H1 (cell line): ENCODE data around the gene VCP. TPM values are rescaled to one million over a fixed set of nuclear protein-coding genes. Genes with fewer than 3 reads are reported as not detected.

Experiments used
- CTCF ChIA-PET: fragments of 300-600 bp; sonication (Branson Sonifier 250); formaldehyde crosslinking; loops from one replicate; lab custom pipeline; 2021; ENCODE audit not compliant: partially characterized antibody; lab: Charles Lee
- POLR2A ChIA-PET: fragments of 300-600 bp; sonication (Branson Sonifier 250); formaldehyde crosslinking; loops from one replicate; lab custom pipeline; 2021; ENCODE audit warnings: inconsistent platforms; ENCODE audit not compliant: partially characterized antibody; lab: Charles Lee
- DNase-seq, 2 experiments: peaks; one replicate each; pipeline versions ENCODE4 v3.0.0 to v3.0.0-alpha.2; 2010 to 2022; ENCODE audit warnings: low spot score in 2 of 2, low read depth in 1 of 2, mixed read lengths in 1 of 2
- FAIRE-seq: peaks from 2 replicates; lab custom pipeline; 2011; peaks lifted over from hg19 to GRCh38; lab: Jason Lieb, UNC
- H2AFZ ChIP-seq: 2 replicates; pipeline ENCODE4 v1.8.1; 2012; ENCODE audit warnings: low read length, inconsistent platforms
- H2AK5ac ChIP-seq: 2 replicates; pipeline ENCODE4 v1.6.1; 2013; ENCODE audit warnings: low read depth, low read length
- H2BK120ac ChIP-seq: replicated peaks from 2 replicates; pipeline ENCODE3; 2013; ENCODE audit warnings: low read depth, low read length, inconsistent platforms
- H2BK12ac ChIP-seq: 2 replicates; pipeline ENCODE4 v1.6.1; 2013; ENCODE audit warnings: low read depth, low read length
- H2BK15ac ChIP-seq: 2 replicates; pipeline ENCODE4 v1.6.1; 2013; ENCODE audit warnings: low read length
- H2BK20ac ChIP-seq: 2 replicates; pipeline ENCODE4 v1.6.1; 2013; ENCODE audit warnings: low read length
- H2BK5ac ChIP-seq: 2 replicates; pipeline ENCODE4 v1.6.1; 2013; ENCODE audit warnings: low read depth, low read length
- H3K14ac ChIP-seq: 2 replicates; pipeline ENCODE4 v1.6.1; 2013; ENCODE audit warnings: inconsistent platforms; ENCODE audit not compliant: insufficient read length
- H3K18ac ChIP-seq: 2 replicates; pipeline ENCODE4 v1.6.1; 2013; ENCODE audit warnings: low read length; ENCODE audit errors: extremely low read depth
- H3K23ac ChIP-seq: 2 replicates; pipeline ENCODE4 v1.6.1; 2013; ENCODE audit warnings: inconsistent platforms; ENCODE audit not compliant: insufficient read length
- H3K23me2 ChIP-seq: 2 replicates; pipeline ENCODE4 v1.6.1; 2013; ENCODE audit warnings: low read depth, low read length
- H3K27ac ChIP-seq: 2 replicates; pipeline ENCODE4 v1.6.1; 2011; ENCODE audit warnings: low read depth, low read length, inconsistent platforms
- H3K27me3 ChIP-seq, 4 experiments: replicated peaks in 1 of 4; 1 replicate in 1 of 4; 2 replicates in 3 of 4; pipeline versions ENCODE4 v1.6.1 to v1.8.1; 2011 to 2013; ENCODE audit warnings: low read length in 3 of 4, mild to moderate bottlenecking in 3 of 4, inconsistent platforms in 2 of 4, mixed read lengths in 2 of 4, moderate library complexity in 1 of 4; ENCODE audit not compliant: control insufficient read depth in 3 of 4, insufficient read depth in 3 of 4; ENCODE audit errors: extremely low read depth in 1 of 4
- H3K36me3 ChIP-seq, 4 experiments: 2 replicates each; pipeline versions ENCODE4 v1.6.1 to v1.8.1; 2011 to 2013; ENCODE audit warnings: mild to moderate bottlenecking in 4 of 4, low read length in 3 of 4, moderate library complexity in 2 of 4, control low read depth in 1 of 4, inconsistent platforms in 1 of 4; ENCODE audit not compliant: insufficient read depth in 4 of 4, control insufficient read depth in 2 of 4
- H3K4ac ChIP-seq: replicated peaks from 2 replicates; pipeline ENCODE3; 2013; ENCODE audit warnings: low read length, low read depth, mixed read lengths, inconsistent platforms; ENCODE audit not compliant: insufficient read length
- H3K4me1 ChIP-seq, 4 experiments: replicated peaks in 1 of 4; 1 replicate in 1 of 4; 2 replicates in 3 of 4; pipeline versions ENCODE4 v1.6.1 to v1.8.1; 2011 to 2013; ENCODE audit warnings: low read length in 3 of 4, inconsistent platforms in 2 of 4, mixed read lengths in 1 of 4; ENCODE audit not compliant: insufficient read depth in 4 of 4, control insufficient read depth in 3 of 4
- H3K4me2 ChIP-seq, 2 experiments: 2 replicates each; pipeline versions ENCODE4 v1.6.1 to v1.8.1; 2011 to 2013; ENCODE audit warnings: low read depth in 2 of 2, low read length in 2 of 2, control low read depth in 1 of 2, inconsistent platforms in 1 of 2, mild to moderate bottlenecking in 1 of 2; ENCODE audit not compliant: insufficient read depth in 1 of 2
- H3K4me3 ChIP-seq, 4 experiments: fragments of 200-600, 300-600 bp in 1 of 4; sonication (generic), shearing (Covaris generic), sonication (Bioruptor Twin) in 1 of 4; 2 replicates each; pipeline versions ENCODE4 v1.5.1 to v1.8.1; 2011 to 2016; ENCODE audit warnings: low read length in 4 of 4, low read depth in 3 of 4, control low read depth in 2 of 4, inconsistent platforms in 2 of 4, mild to moderate bottlenecking in 2 of 4, mixed read lengths in 1 of 4, moderate library complexity in 1 of 4; ENCODE audit not compliant: insufficient read depth in 2 of 4; ENCODE audit errors: extremely low read depth in 1 of 4
- H3K56ac ChIP-seq: replicated peaks from 2 replicates; pipeline ENCODE3; 2013; ENCODE audit warnings: low read depth, mild to moderate bottlenecking, mixed read lengths, low read length, inconsistent platforms; ENCODE audit not compliant: insufficient read length
- H3K79me1 ChIP-seq: 2 replicates; pipeline ENCODE4 v1.6.1; 2013; ENCODE audit warnings: low read depth, low read length, control low read depth
- H3K79me2 ChIP-seq, 2 experiments: 2 replicates each; pipeline versions ENCODE4 v1.6.1 to v1.8.1; 2012 to 2013; ENCODE audit warnings: low read length in 2 of 2, mild to moderate bottlenecking in 2 of 2, inconsistent platforms in 1 of 2; ENCODE audit not compliant: insufficient read depth in 2 of 2, control insufficient read depth in 1 of 2
- H3K9ac ChIP-seq, 4 experiments: replicated peaks in 1 of 4; 1 replicate in 1 of 4; 2 replicates in 3 of 4; pipeline versions ENCODE4 v1.6.1 to v1.8.1; 2011 to 2013; ENCODE audit warnings: low read depth in 3 of 4, low read length in 3 of 4, control low read depth in 2 of 4, mild to moderate bottlenecking in 2 of 4, moderate library complexity in 2 of 4, inconsistent platforms in 1 of 4; ENCODE audit errors: extremely low read depth in 1 of 4
- H3K9me3 ChIP-seq, 2 experiments: 2 replicates each; pipeline versions ENCODE4 v1.6.1 to v1.8.1; 2012 to 2013; ENCODE audit warnings: mild to moderate bottlenecking in 2 of 2, moderate library complexity in 2 of 2, control low read depth in 1 of 2, inconsistent platforms in 1 of 2, low read depth in 1 of 2, low read length in 1 of 2, mixed read lengths in 1 of 2; ENCODE audit not compliant: insufficient read depth in 2 of 2
- H4K20me1 ChIP-seq, 2 experiments: replicated peaks in 1 of 2; 2 replicates each; pipeline versions ENCODE3 to v1.8.1; 2011 to 2013; ENCODE audit warnings: inconsistent platforms in 2 of 2, low read length in 2 of 2, mild to moderate bottlenecking in 1 of 2; ENCODE audit not compliant: insufficient read depth in 2 of 2, control insufficient read depth in 1 of 2
- H4K5ac ChIP-seq: 2 replicates; pipeline ENCODE4 v1.6.1; 2013; ENCODE audit warnings: low read length, low read depth, mixed read lengths, inconsistent platforms; ENCODE audit not compliant: insufficient read length
- H4K8ac ChIP-seq: 2 replicates; pipeline ENCODE4 v1.8.0; 2013; ENCODE audit warnings: mild to moderate bottlenecking, moderate library complexity, low read length, inconsistent platforms; ENCODE audit not compliant: insufficient read depth; ENCODE audit errors: extremely low read depth
- H4K91ac ChIP-seq: replicated peaks from 2 replicates; pipeline ENCODE3; 2013; ENCODE audit warnings: low read length, mixed read lengths, inconsistent platforms; ENCODE audit not compliant: insufficient read length
- CBX8 ChIP-seq: fragments of 300-800, 300-1000 bp; sonication (generic); IDR thresholded peaks from 2 replicates; pipeline ENCODE4 v1.7.1; 2016; ENCODE audit warnings: low read depth, low read length, borderline replicate concordance
- RAD21 ChIP-seq, 2 experiments: IDR thresholded peaks in 1 of 2; conservative IDR thresholded peaks in 1 of 2; 2 replicates each; pipeline ENCODE4 v1.6.1; 2011; ENCODE audit warnings: low read depth in 2 of 2, low read length in 2 of 2, improper control_type of control experiment in 1 of 2, inconsistent platforms in 1 of 2, mild to moderate bottlenecking in 1 of 2, moderate library complexity in 1 of 2
- RBBP5 ChIP-seq: IDR thresholded peaks from 2 replicates; pipeline ENCODE4 v1.7.1; 2012; ENCODE audit warnings: low read depth, mild to moderate bottlenecking, inconsistent platforms, low read length, moderate library complexity, borderline replicate concordance
- RFX5 ChIP-seq: IDR thresholded peaks from 2 replicates; pipeline ENCODE4 v1.6.1; 2011; ENCODE audit warnings: low read depth, low read length, improper control_type of control experiment, borderline replicate concordance
- RXRA ChIP-seq: IDR thresholded peaks from 2 replicates; pipeline ENCODE4 v1.6.1; 2011; ENCODE audit warnings: low read depth, mild to moderate bottlenecking, low read length, moderate library complexity; ENCODE audit not compliant: insufficient read depth
- SIN3A ChIP-seq, 2 experiments: IDR thresholded peaks in 1 of 2; conservative IDR thresholded peaks in 1 of 2; 2 replicates each; pipeline ENCODE4 v1.6.1; 2011 to 2012; ENCODE audit warnings: low read length in 2 of 2, improper control_type of control experiment in 1 of 2, low read depth in 1 of 2, mild to moderate bottlenecking in 1 of 2
- SRF ChIP-seq: IDR thresholded peaks from 2 replicates; pipeline ENCODE4 v1.6.1; 2011; ENCODE audit warnings: mild to moderate bottlenecking, low read depth, low read length, moderate library complexity
- TAF1 ChIP-seq: IDR thresholded peaks from 2 replicates; pipeline ENCODE4 v1.6.1; 2011; ENCODE audit warnings: mild to moderate bottlenecking, low read depth, low read length
- TBP ChIP-seq: IDR thresholded peaks from 2 replicates; pipeline ENCODE4 v1.6.1; 2011; ENCODE audit warnings: low read depth, low read length, improper control_type of control experiment
- TCF12 ChIP-seq: IDR thresholded peaks from 2 replicates; pipeline ENCODE4 v1.6.1; 2011; ENCODE audit warnings: low read depth, mild to moderate bottlenecking, low read length
- WGBS, 2 experiments: shearing (Covaris generic) in 1 of 2; methylation state at CpG; one replicate each; pipeline versions ENCODE4 v1.1.6 to v1.1.7; 2013 to 2015; ENCODE audit warnings: low lambda C conversion rate in 2 of 2, mixed read lengths in 2 of 2, inconsistent platforms in 1 of 2, low coverage in 1 of 2, missing lambda C conversion rate in 1 of 2; ENCODE audit not compliant: insufficient replicate concordance in 2 of 2, insufficient coverage in 1 of 2, insufficient read length in 1 of 2; ENCODE audit errors: extremely low coverage in 1 of 2, missing lambda C conversion rate in 1 of 2; 5-methylcytosine and 5-hydroxymethylcytosine counted together
- polyA plus RNA-seq, 7 experiments: library from polyadenylated mRNA; depleted of rRNA in 3 of 7; stranded (reverse) in 5 of 7; unstranded in 2 of 7; fragments of >200 nt in 5 of 7; fragments of 200-250 nt in 2 of 7; gene quantifications; 1 replicate in 5 of 7; 2 replicates in 1 of 7; 4 replicates in 1 of 7; pipeline versions ENCODE4 v1.2.1 to v1.2.3, GENCODE V29; 2011 to 2013; ENCODE audit warnings: missing spikeins in 2 of 7, mixed read lengths in 2 of 7
- total RNA-seq: library from RNA; stranded (reverse); fragmentation: NEBNext Ultra II Directional; extraction: Animal tissue kit (Norgen Biotek cat#: 25700); gene quantifications from 2 replicates; pipeline ENCODE4 v1.2.1, GENCODE V29; 2021
- TF ChIP-seq, protein P1 (sequence below): IDR thresholded peaks from 2 replicates; pipeline ENCODE4 v1.6.1; 2012; ENCODE audit warnings: inconsistent platforms

VCP gene
- total and polyA plus RNA-seq, 2 of the 8 experiments (the other 6 are each of a cell fraction or from before 2014, with no cell fraction given) = 173 to 375 TPM

- H3K14ac ChIP-seq = no peak overlapping the region
- peaks cover 7% of the 10 kb centered on the region for H3K79me1 ChIP-seq
- no peak for TF ChIP-seq RAD21 (IDR thresholded peaks at IDR 0.05 in 1 of 2, conservative IDR thresholded peaks at IDR 0.05 in 1 of 2; ENCODE audit: low read depth in 2 of 2, low read length in 2 of 2)
- TF ChIP-seq, protein P1, sequence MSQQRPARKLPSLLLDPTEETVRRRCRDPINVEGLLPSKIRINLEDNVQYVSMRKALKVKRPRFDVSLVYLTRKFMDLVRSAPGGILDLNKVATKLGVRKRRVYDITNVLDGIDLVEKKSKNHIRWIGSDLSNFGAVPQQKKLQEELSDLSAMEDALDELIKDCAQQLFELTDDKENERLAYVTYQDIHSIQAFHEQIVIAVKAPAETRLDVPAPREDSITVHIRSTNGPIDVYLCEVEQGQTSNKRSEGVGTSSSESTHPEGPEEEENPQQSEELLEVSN = no peak
- no peak for TF ChIP-seq TAF1
- TF ChIP-seq CBX8 = no peak
- TF ChIP-seq SIN3A (conservative IDR thresholded peaks at IDR 0.05 in 1 of 2, IDR thresholded peaks at IDR 0.05 in 1 of 2; ENCODE audit: low read depth in 1 of 2, low read length in 2 of 2) = no peak
- no peak for TF ChIP-seq SRF
- no peak for TF ChIP-seq RXRA
- TF ChIP-seq TBP = no peak
- TF ChIP-seq RFX5 = no peak
- TF ChIP-seq TCF12 = no peak
- no peak for TF ChIP-seq RBBP5
- H3K18ac ChIP-seq = no peak overlapping the region
- peaks cover 2 to 4% of the 10 kb centered on the region in 2 experiments for H4K20me1 ChIP-seq
- ChIA-PET CTCF (interaction anchor here (1.0 to 1.7 kb wide), 3 partner anchors 9 to 154 kb away, joined by 3 to 7 read pairs (median 5); partner anchors contain the start of gene ATOSB), POLR2A (interaction anchor here (1.0 to 17.4 kb wide), 8 partner anchors 7 to 115 kb away, joined by 3 to 440 read pairs (median 16); partner anchors contain the start of genes ATOSB, DNAJB5, FANCG and PIGO)
- H2BK12ac ChIP-seq = peak overlapping the region; percentile 44; the same call in 1 of the 2 replicates
- H3K4me2 ChIP-seq = peak overlapping the region; percentile 75 to 100; a peak in 2 of 4 replicates
- peaks cover 0 to 16% of the 10 kb centered on the region in 2 experiments; a peak in 2 of 4 replicates for H3K79me2 ChIP-seq
- peak overlapping the region; percentile 96 for H3K27ac ChIP-seq
- 0 out of 8 replicates have a peak overlapping the region, but pooled peaks of 1 of the 4 experiments have one; percentile 99 for H3K4me3 ChIP-seq
- no peaks in the 10 kb centered on the region for H3K27me3 ChIP-seq
- FAIRE-seq (no peak), DNase-seq (no peak)
- H2BK20ac ChIP-seq = no peak overlapping the region
- peaks cover 0 to 17% (median 6%) of the 10 kb centered on the region in 4 experiments; a peak in 5 of 7 replicates for H3K4me1 ChIP-seq
- H3K23ac ChIP-seq = no peak overlapping the region
- 94% methylated on average over 4 of the region's 4 CpGs; no CpG with 5 or more reads in 1 of the 2 experiments for WGBS, 2 experiments
- peaks cover 9 to 21% (median 17%) of the 10 kb centered on the region in 4 experiments for H3K36me3 ChIP-seq
- peaks cover 10% of the 10 kb centered on the region for H3K23me2 ChIP-seq
- H2BK5ac ChIP-seq = peak overlapping the region; percentile 96; the same call in 1 of the 2 replicates
- no peak overlapping the region for H2AFZ ChIP-seq
- H4K8ac ChIP-seq = peak overlapping the region; percentile 88; the same call in 1 of the 2 replicates
- no peak overlapping the region for H4K91ac ChIP-seq
- no peak overlapping the region for H2BK15ac ChIP-seq
- H3K9ac ChIP-seq = peak overlapping the region in 2 of 4 experiments; percentile 43 to 94; a peak in 3 of 7 replicates
- H3K9me3 ChIP-seq = no peaks in the 10 kb centered on the region
- H4K5ac ChIP-seq = no peak overlapping the region
- no peak overlapping the region; the same call in 1 of the 2 replicates for H2AK5ac ChIP-seq
- H2BK120ac ChIP-seq = no peak overlapping the region
- H3K56ac ChIP-seq = no peak overlapping the region
- H3K4ac ChIP-seq = no peak overlapping the region
These were observed 32.2 kb upstream of the VCP start for GRCh38 chr9:35104586-35104985.
